GM12872 (cell line): ENCODE data around the gene FAM241B.

Source experiments
- TF ChIP-seq, protein P1 (sequence below): IDR thresholded peaks from 3 replicates; pipeline ENCODE4 v1.5.1; 2011; ENCODE audit warnings: low read depth, mild to moderate bottlenecking, low read length, moderate library complexity; ENCODE audit not compliant: insufficient read depth

The FAM241B gene

DNA sequence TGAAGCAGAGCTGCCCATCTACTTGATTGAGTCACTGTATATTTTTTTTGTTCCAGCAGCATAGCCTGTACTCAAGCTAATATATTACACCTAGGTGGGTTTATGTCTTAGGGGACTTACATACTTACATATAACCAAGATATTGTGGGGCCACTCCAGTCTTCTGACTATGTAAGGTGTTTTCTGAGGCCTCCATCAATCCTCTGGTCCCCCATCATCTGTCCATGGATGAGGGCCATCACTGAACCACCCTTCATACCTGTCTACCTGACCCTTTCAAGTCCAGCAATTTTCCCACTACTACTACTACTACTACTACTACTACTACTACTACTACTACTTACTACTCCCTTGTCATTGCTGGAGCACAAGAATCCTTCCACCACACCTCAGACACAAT lies 3.2 kb upstream of the FAM241B start:
- TF ChIP-seq, protein P1, sequence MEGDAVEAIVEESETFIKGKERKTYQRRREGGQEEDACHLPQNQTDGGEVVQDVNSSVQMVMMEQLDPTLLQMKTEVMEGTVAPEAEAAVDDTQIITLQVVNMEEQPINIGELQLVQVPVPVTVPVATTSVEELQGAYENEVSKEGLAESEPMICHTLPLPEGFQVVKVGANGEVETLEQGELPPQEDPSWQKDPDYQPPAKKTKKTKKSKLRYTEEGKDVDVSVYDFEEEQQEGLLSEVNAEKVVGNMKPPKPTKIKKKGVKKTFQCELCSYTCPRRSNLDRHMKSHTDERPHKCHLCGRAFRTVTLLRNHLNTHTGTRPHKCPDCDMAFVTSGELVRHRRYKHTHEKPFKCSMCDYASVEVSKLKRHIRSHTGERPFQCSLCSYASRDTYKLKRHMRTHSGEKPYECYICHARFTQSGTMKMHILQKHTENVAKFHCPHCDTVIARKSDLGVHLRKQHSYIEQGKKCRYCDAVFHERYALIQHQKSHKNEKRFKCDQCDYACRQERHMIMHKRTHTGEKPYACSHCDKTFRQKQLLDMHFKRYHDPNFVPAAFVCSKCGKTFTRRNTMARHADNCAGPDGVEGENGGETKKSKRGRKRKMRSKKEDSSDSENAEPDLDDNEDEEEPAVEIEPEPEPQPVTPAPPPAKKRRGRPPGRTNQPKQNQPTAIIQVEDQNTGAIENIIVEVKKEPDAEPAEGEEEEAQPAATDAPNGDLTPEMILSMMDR: no peak

GRCh38 chr10:69628891-69629290 lies 1.2 kb upstream of the FAM241B start:
- TF ChIP-seq, protein P1: no peak

DNA sequence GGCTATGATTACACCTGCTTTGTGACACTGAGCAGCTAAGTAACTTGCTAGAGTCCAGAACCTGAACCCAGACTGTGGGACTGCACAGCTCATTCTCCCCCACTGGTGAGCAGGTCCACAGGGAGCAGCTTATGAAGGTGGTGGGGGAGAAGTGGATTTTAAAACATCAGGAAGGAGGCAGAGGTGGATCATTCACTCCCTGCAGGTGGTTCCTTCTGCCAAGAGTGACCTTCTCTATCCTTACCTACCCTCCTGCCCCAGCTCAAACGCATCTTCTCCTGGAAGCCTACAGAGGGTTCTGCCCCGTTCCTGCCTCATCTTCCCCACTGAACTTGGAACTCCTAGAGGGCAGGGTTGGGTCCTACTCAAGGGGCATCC lies 539 bp upstream of the FAM241B start:
- TF ChIP-seq, protein P1: no peak

DNA sequence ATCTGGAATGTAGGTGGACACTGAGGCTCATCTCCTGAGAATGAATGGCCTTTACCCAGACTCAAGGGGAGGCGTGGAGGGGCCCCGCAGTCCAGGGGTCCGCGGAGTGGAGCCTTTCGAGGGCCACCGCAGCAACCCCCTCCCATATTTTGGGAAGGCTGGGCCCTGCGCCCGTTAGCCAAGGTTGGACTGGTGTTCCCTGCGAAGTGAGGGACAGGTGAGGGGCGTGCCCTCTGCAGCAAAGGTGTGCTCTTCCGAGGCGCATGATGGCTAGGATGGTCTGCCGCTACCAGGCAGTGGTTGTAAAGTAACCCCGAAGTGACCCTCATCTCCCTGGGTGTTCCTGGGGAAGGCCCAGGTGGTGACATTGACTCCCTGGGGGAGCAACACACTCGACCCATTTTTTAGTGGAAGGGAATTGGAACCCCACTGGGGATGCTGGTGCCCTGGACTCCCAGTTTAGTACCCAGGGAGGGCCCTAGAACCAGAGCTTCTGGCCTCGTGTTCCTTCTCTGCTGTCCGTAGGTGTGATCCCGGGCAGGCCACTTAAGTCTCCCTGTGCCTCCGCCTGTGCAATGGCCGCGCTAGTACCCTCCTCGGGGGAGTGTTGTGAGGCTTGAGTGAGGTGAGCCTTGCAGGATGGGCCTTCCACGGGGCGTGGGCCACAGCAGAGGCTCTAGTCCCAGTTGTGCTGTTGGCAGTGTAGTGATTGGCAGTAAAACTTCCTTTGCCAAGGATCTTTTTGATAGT lies 779 bp downstream of the FAM241B start:
- TF ChIP-seq, protein P1: no peak

DNA sequence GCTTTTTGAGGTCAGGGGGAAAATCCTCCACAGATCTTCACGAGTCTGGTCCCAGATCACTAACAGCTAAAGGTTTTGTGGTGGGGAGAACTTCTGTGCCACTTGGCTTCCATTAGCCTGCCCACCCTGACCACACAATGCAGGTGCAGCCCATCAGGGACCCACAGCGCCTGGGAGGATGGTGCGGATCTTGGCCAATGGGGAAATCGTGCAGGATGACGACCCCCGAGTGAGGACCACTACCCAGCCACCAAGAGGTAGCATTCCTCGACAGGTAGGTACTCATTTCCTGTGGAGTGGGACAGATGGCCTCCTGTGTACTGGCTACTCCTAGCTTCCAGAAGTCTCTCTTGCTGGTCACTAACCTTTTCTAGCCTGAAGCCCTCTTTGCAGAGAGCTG lies 1.5 kb downstream of the FAM241B start:
- TF ChIP-seq, protein P1: no peak

DNA sequence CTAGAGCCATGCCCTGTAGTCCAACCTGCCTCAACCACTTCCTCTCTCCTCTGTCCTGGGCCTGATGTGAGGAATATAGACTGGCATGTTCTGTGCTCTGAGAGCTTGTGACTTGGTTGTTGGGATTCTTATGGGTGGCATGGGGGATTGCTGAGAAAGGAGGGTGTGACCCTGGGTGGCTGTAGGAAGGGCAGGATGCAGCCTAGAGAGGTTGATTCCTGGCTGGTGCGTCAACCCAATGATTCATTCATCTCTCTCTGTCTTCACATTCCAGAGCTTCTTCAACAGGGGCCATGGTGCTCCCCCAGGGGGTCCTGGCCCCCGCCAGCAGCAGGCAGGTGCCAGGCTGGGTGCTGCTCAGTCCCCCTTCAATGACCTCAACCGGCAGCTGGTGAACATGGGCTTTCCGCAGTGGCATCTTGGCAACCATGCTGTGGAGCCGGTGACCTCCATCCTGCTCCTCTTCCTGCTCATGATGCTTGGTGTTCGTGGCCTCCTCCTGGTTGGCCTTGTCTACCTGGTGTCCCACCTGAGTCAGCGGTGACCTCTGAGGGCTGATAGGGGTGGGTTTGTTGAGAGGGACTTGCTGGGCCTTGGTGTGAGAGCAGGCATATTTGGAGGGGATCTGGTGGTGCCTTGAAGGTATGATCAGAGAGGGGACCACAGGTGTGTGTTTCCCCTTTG lies 2.6 kb downstream of the FAM241B start:
- TF ChIP-seq, protein P1: no peak

- TF ChIP-seq, protein P1: no peak
Measured at GRCh38 chr10:69633673-69634635, 3.9 kb downstream of the FAM241B start.
